GM12865 (cell line): ENCODE measurements around the gene AGBL2.
"Not testable (repeated sequence)": the region's sequence is repeated elsewhere in the genome, so short reads cannot be mapped to it uniquely, and the experiment has no call there.

Experiments used
- DNase-seq: peaks from one replicate; pipeline ENCODE4 v3.0.0; 2010; ENCODE audit warnings: low read depth
- H3K4me3 ChIP-seq: 2 replicates; pipeline ENCODE4 v1.5.1; 2011; ENCODE audit warnings: mild to moderate bottlenecking, low read depth, low read length, control low read depth
- CTCF ChIP-seq: IDR thresholded peaks from 2 replicates; pipeline ENCODE4 v1.5.1; 2011; ENCODE audit warnings: low read length, control low read depth, low read depth, inconsistent platforms; ENCODE audit not compliant: insufficient read depth; ENCODE audit errors: missing control alignments

AGBL2 gene

GRCh38 chr11:47651818-47652469, 63.2 kb downstream of the AGBL2 start:
- no peak for TF ChIP-seq CTCF
- DNase-seq: no peak
- H3K4me3 ChIP-seq: no peak overlapping the region

GRCh38 chr11:47649276-47649675, 65.9 kb downstream of the AGBL2 start:
- no peak overlapping the region for H3K4me3 ChIP-seq
- no peak for TF ChIP-seq CTCF
- no peak for DNase-seq

- TF ChIP-seq CTCF: no peak
- H3K4me3 ChIP-seq: no peak overlapping the region
- DNase-seq: no peak
Observed at GRCh38 chr11:47646019-47646418, 69.2 kb downstream of the AGBL2 start.

GRCh38 chr11:47645500-47645899, 69.7 kb downstream of the AGBL2 start:
- no peak for DNase-seq
- no peak for TF ChIP-seq CTCF
- no peak overlapping the region for H3K4me3 ChIP-seq

- DNase-seq: peak; percentile 99
- peak; percentile 23 for TF ChIP-seq CTCF
- peak within 1 kb of the TSS; percentile 92 for H3K4me3 ChIP-seq
Observed at GRCh38 chr11:47642099-47642855, 72.9 kb downstream of the AGBL2 start, which contains the start of gene MTCH2. TSS of gene MTCH2 (minus strand) at chr11:47642559. CDS start at chr11:47642465, 94 bp downstream.

GRCh38 chr11:47641600-47642098, 73.5 kb downstream of the AGBL2 start:
- peak overlapping the region; percentile 92 for H3K4me3 ChIP-seq
- no peak for DNase-seq
- no peak for TF ChIP-seq CTCF

- not testable (repeated sequence) for DNase-seq, H3K4me3 ChIP-seq
Observed at GRCh38 chr11:47640506-47640905, 74.7 kb downstream of the AGBL2 start.

- H3K4me3 ChIP-seq, DNase-seq: not testable (repeated sequence)
Observed at GRCh38 chr11:47636331-47636730, 78.8 kb downstream of the AGBL2 start.
